Measurements from ENCODE around the gene ATG10. TPM values are rescaled to one million over a fixed set of nuclear protein-coding genes. Genes with fewer than 3 reads are reported as not detected.

ATG10 gene
- total and polyA plus RNA-seq, 2 experiments from 2014 or later, result 12.5 to 17.7 TPM

GRCh38 chr5:82045554-82046275, 73.9 kb downstream of the ATG10 start:
- H3K9me2 ChIP-seq (ENCODE audit: insufficient read depth), result no peaks in the 10 kb centered on the region

GRCh38 chr5:82046276-82046647, 74.4 kb downstream of the ATG10 start:
- Histone ChIP-seq H3K9me2 (ENCODE audit: insufficient read depth) (no peaks in the 10 kb centered on the region), H3K4me2 (no peak overlapping the region), H4K20me1 (replicated peaks; ENCODE audit: insufficient read depth) (no peaks in the 10 kb centered on the region), H3K27ac (ENCODE audit: low read depth) (no peak overlapping the region), H3K4me1 (ENCODE audit: insufficient read depth) (no peaks in the 10 kb centered on the region), H3K36me3 (ENCODE audit: insufficient read depth) (peaks cover 9% of the 10 kb centered on the region), H3K79me2 (replicated peaks; ENCODE audit: insufficient read depth) (peaks cover 3% of the 10 kb centered on the region; the same call in 1 of the 2 replicates), H3K4me3 (no peak overlapping the region), H3F3A (replicated peaks; ENCODE audit: low read depth) (no peaks in the 10 kb centered on the region), H3K27me3 (ENCODE audit: insufficient read depth) (no peaks in the 10 kb centered on the region), H2AFZ (no peak overlapping the region)
- no peak overlapping the region for H3K27ac Mint-ChIP-seq
- ATAC-seq (no peak), DNase-seq (ENCODE audit: low spot score) (no peak)
- peaks cover 39% of the 10 kb centered on the region for H3K36me3 Mint-ChIP-seq (ENCODE audit: low read depth)
- H3K4me1 Mint-ChIP-seq, result no peaks in the 10 kb centered on the region
- peaks cover 34% of the 10 kb centered on the region for H3K9me3 Mint-ChIP-seq
- H3K4me3 Mint-ChIP-seq, result no peak overlapping the region
- H3K27me3 Mint-ChIP-seq (ENCODE audit: insufficient read depth, low read depth, poor library complexity), result no peaks in the 10 kb centered on the region
- no peak for TF ChIP-seq ZNF462 (CRISPR knock-in tag; IDR thresholded peaks at IDR 0.05)

More at GRCh38 chr5:82045554-82046275, 73.9 kb downstream of the ATG10 start:
- Mint-ChIP-seq H3K9me3 (peaks cover 34% of the 10 kb centered on the region), H3K4me3 (no peak overlapping the region), H3K4me1 (no peaks in the 10 kb centered on the region), H3K36me3 (ENCODE audit: low read depth) (peaks cover 39% of the 10 kb centered on the region), H3K27me3 (ENCODE audit: insufficient read depth, low read depth, poor library complexity) (no peaks in the 10 kb centered on the region), H3K27ac (no peak overlapping the region)
- no peaks in the 10 kb centered on the region for H3F3A ChIP-seq (replicated peaks; ENCODE audit: low read depth)
- H3K4me3 ChIP-seq, result no peak overlapping the region
- no peaks in the 10 kb centered on the region for H4K20me1 ChIP-seq (replicated peaks; ENCODE audit: insufficient read depth)
- no peak overlapping the region for H3K27ac ChIP-seq (ENCODE audit: low read depth)
- no peaks in the 10 kb centered on the region for H3K4me1 ChIP-seq (ENCODE audit: insufficient read depth)
- peaks cover 3% of the 10 kb centered on the region; the same call in 1 of the 2 replicates for H3K79me2 ChIP-seq (replicated peaks; ENCODE audit: insufficient read depth)
- no peak overlapping the region for H3K4me2 ChIP-seq
- ATAC-seq, result no peak
- H3K36me3 ChIP-seq (ENCODE audit: insufficient read depth), result peaks cover 9% of the 10 kb centered on the region
- no peaks in the 10 kb centered on the region for H3K27me3 ChIP-seq (ENCODE audit: insufficient read depth)
- TF ChIP-seq POLR2AphosphoS5 (IDR thresholded peaks at IDR 0.05; ENCODE audit: low read depth) (no peak), REST (IDR thresholded peaks at IDR 0.05; ENCODE audit: unreplicated experiment) (no peak), ETS1 (IDR thresholded peaks at IDR 0.05) (no peak), ZNF331 (CRISPR knock-in tag; IDR thresholded peaks at IDR 0.05; ENCODE audit: low read depth) (no peak), CREB1 (CRISPR knock-in tag; IDR thresholded peaks at IDR 0.05; ENCODE audit: low read depth) (no peak)
- DNase-seq (ENCODE audit: low spot score), result no peak
- H2AFZ ChIP-seq, result no peak overlapping the region
